Ovary (tissue), 9 donors: ENCODE measurements around the gene DCAF8L1. TPM values are rescaled to one million over a fixed set of nuclear protein-coding genes. Genes with fewer than 3 reads are reported as not detected.
"Not testable (repeated sequence)": the region's sequence is repeated elsewhere in the genome, so short reads cannot be mapped to it uniquely, and the experiment has no call there.

ENCODE experiments used
- DNase-seq, 5 donors: peaks; one replicate each; pipeline ENCODE4 v3.0.0-alpha.2; 2019 to 2020
- H3K27ac ChIP-seq, 2 donors: fragments of 200-600 bp; one replicate each; pipeline versions ENCODE4 v1.5.1 to v1.8.0; 2019 to 2022
- H3K27me3 ChIP-seq: fragments of 200-600 bp; one replicate; pipeline ENCODE4 v1.8.0; 2022
- H3K36me3 ChIP-seq: fragments of 200-600 bp; sonication (generic); one replicate; pipeline ENCODE4 v1.5.1; 2019
- H3K4me1 ChIP-seq: one replicate; pipeline ENCODE4 v1.8.1; 2013; ENCODE audit warnings: mild to moderate bottlenecking, moderate library complexity; ENCODE audit not compliant: insufficient read depth
- H3K4me3 ChIP-seq: fragments of 200-600 bp; sonication (generic); one replicate; pipeline ENCODE4 v1.5.1; 2017
- H3K9me3 ChIP-seq, 2 donors: fragments of 200-600 bp in 1 of 2; sonication (generic) in 1 of 2; one replicate each; pipeline versions ENCODE4 v1.5.1 to v1.8.1; 2013 to 2019; ENCODE audit warnings: mild to moderate bottlenecking in 1 of 2, moderate library complexity in 1 of 2
- EP300 ChIP-seq: sonication (generic); formaldehyde crosslinking; IDR thresholded peaks from one replicate; pipeline ENCODE4 v1.6.1; 2017; ENCODE audit warnings: antibody characterized with exemption
- POLR2A ChIP-seq: fragments of 450-650 bp; IDR thresholded peaks from one replicate; pipeline ENCODE4 v1.6.1; 2017; ENCODE audit warnings: antibody characterized with exemption, mild to moderate bottlenecking, moderate library complexity
- whole genome bisulfite sequencing, 3 donors: extraction: QIAGEN DNeasy Blood & Tissue Kit in 1 of 3; methylation state at CpG; one replicate each; pipeline versions ENCODE4 v1.1.5 to v1.1.7; 2013 to 2017; 5-methylcytosine and 5-hydroxymethylcytosine counted together
- intact Hi-C, 4 donors: fragments of 100-400 bp; cut with DNase I; formaldehyde crosslinking; loops; one replicate each; pipeline versions ENCODE4 v1.11.0 to v1.15.1; 2022 to 2023
- polyA plus RNA-seq, 2 donors: library from polyadenylated mRNA; stranded (reverse); fragments of 200-250 nt in 1 of 2; fragments of 350-450 nt in 1 of 2; fragmentation: Illumina TruSeq in 1 of 2; extraction: RNeasy Lipid Tissue Mini Kit (QIAGEN cat#74804) in 1 of 2; gene quantifications; one replicate each; pipeline ENCODE4 v1.2.3, GENCODE V29; 2013 to 2014
- total RNA-seq, 7 donors: library from RNA; depleted of rRNA in 2 of 7; stranded (reverse); fragments of >200 nt in 2 of 7; fragmentation: NEBNext Ultra II Directional in 3 of 7; extraction: Animal tissue kit (Norgen Biotek cat#: 25700) in 3 of 7; gene quantifications; one replicate each; pipeline versions ENCODE4 v1.1.0 to v1.2.4, GENCODE V29; 2016 to 2023
- TF ChIP-seq, protein P1 (sequence below), 3 donors: fragments of 450-650 bp in 2 of 3; fragments of 200-600 bp in 1 of 3; IDR thresholded peaks; one replicate each; pipeline versions ENCODE4 v1.5.1 to v1.8.0; 2016 to 2022; ENCODE audit warnings: antibody characterized with exemption in 3 of 3, mild to moderate bottlenecking in 1 of 3
- donor health status: DM: no; HTN: no; CAD: no; lungs with moderate emphysema.
- donor health status: DM: no; HTN: no; CAD: no.
- donor health status: Bipolar disorder and iron deficiency.
- donor health status: DM: yes; HTN: yes; CAD: no.
- donor health status: DM: no; HTN: no; CAD: no.
- donor health status: DM: yes; HTN: yes; CAD: no.

The DCAF8L1 gene
- total and polyA plus RNA-seq, 9 donors = not detected

- 39 to 50% (median 46%) methylated on average over 2 of the region's 2 CpGs for WGBS, 3 donors
- no peak for DNase-seq
- Histone ChIP-seq H3K27me3 (no peaks in the 10 kb centered on the region), H3K9me3 (no peaks in the 10 kb centered on the region), H3K27ac (no peak overlapping the region), H3K4me3 (no peak overlapping the region), H3K4me1 (no peaks in the 10 kb centered on the region), H3K36me3 (no peaks in the 10 kb centered on the region)
- intact Hi-C loops = no loop called here
- no peak for TF ChIP-seq POLR2A
- TF ChIP-seq, protein P1, sequence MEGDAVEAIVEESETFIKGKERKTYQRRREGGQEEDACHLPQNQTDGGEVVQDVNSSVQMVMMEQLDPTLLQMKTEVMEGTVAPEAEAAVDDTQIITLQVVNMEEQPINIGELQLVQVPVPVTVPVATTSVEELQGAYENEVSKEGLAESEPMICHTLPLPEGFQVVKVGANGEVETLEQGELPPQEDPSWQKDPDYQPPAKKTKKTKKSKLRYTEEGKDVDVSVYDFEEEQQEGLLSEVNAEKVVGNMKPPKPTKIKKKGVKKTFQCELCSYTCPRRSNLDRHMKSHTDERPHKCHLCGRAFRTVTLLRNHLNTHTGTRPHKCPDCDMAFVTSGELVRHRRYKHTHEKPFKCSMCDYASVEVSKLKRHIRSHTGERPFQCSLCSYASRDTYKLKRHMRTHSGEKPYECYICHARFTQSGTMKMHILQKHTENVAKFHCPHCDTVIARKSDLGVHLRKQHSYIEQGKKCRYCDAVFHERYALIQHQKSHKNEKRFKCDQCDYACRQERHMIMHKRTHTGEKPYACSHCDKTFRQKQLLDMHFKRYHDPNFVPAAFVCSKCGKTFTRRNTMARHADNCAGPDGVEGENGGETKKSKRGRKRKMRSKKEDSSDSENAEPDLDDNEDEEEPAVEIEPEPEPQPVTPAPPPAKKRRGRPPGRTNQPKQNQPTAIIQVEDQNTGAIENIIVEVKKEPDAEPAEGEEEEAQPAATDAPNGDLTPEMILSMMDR (IDR thresholded peaks at IDR 0.05) = no peak
- no peak for TF ChIP-seq EP300
Observed at GRCh38 chrX:27987862-27988646, 6.8 kb upstream of the DCAF8L1 start.

GRCh38 chrX:27976934-27977333 lies 4.3 kb downstream of the DCAF8L1 start:
- H3K27me3 ChIP-seq, H3K4me3 ChIP-seq, H3K36me3 ChIP-seq, DNase-seq, H3K4me1 ChIP-seq, H3K9me3 ChIP-seq, H3K27ac ChIP-seq, intact Hi-C loops: not testable (repeated sequence)
- 80 to 85% (median 84%) methylated on average over 4 of the region's 4 CpGs for WGBS, 3 donors

- Histone ChIP-seq H3K4me3 (no peak overlapping the region), H3K27ac (no peak overlapping the region), H3K9me3 (no peaks in the 10 kb centered on the region), H3K36me3 (no peaks in the 10 kb centered on the region), H3K4me1 (no peaks in the 10 kb centered on the region), H3K27me3 (no peaks in the 10 kb centered on the region)
- intact Hi-C loops = no loop called here
- TF ChIP-seq, protein P1 (IDR thresholded peaks at IDR 0.05) = no peak
- no peak for TF ChIP-seq EP300
- no peak for TF ChIP-seq POLR2A
- WGBS, 3 donors = 12 to 26% (median 20%) methylated on average over 4 of the region's 4 CpGs
- no peak for DNase-seq
Observed at GRCh38 chrX:27976284-27976683, 5.0 kb downstream of the DCAF8L1 start.

DNA sequence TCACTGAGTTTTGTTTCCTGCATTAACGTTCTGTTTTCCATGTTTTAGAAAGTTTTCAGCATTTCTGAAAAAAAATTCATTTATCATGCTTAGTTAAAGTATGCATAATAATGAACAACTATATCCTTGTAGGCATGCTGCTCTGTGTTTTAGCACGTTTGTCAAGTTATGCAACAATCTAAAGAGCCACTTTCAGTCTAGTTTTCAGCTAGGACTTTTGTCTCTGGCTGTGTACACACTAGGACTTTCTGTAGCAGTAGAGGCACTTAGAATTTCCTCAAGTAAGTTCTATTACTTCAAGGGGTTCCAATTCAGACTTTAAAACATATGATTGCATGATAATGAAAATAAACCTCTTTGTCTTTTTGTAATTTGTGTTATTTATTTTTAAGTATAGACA lies 12.4 kb downstream of the DCAF8L1 start:
- intact Hi-C loops = no loop called here
- Histone ChIP-seq H3K36me3 (no peaks in the 10 kb centered on the region), H3K27me3 (no peaks in the 10 kb centered on the region), H3K4me1 (no peaks in the 10 kb centered on the region), H3K4me3 (no peak overlapping the region), H3K27ac (no peak overlapping the region), H3K9me3 (no peaks in the 10 kb centered on the region)
- no peak for DNase-seq
- TF ChIP-seq POLR2A = no peak
- TF ChIP-seq, protein P1 (IDR thresholded peaks at IDR 0.05) = no peak
- no peak for TF ChIP-seq EP300
- 12 to 14% (median 14%) methylated on average over 2 of the region's 2 CpGs for WGBS, 3 donors

DNA sequence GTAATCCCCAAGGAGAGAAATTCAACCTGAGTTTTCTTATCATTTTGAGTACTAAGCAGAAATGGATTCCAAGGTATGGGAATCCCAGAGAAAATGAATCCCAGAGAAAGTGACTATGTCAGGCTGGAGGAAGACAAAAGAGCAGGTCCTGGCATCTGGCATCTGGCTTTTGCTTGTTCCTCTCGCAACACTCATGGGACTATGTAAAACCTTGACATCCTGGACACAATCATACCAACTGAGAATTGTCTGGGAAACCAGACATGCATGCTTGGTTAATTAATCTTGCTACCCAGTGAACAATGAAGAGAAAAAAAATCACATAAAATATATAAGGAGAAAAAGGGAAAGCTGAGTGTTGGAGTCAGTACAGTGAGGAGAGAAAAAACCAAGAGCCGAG lies 12.9 kb downstream of the DCAF8L1 start:
- Histone ChIP-seq H3K36me3 (no peaks in the 10 kb centered on the region), H3K4me3 (no peak overlapping the region), H3K27me3 (no peaks in the 10 kb centered on the region), H3K27ac (no peak overlapping the region), H3K4me1 (no peaks in the 10 kb centered on the region), H3K9me3 (no peaks in the 10 kb centered on the region)
- WGBS, 3 donors = 55 to 65% (median 63%) methylated on average over 2 of the region's 2 CpGs
- DNase-seq = no peak
- intact Hi-C loops = no loop called here
- no peak for TF ChIP-seq EP300
- no peak for TF ChIP-seq POLR2A
- TF ChIP-seq, protein P1 (IDR thresholded peaks at IDR 0.05) = no peak
